GM23248 (cell line): ENCODE results near the gene GTF3A. TPM values are rescaled to one million over a fixed set of nuclear protein-coding genes. Genes with fewer than 3 reads are reported as not detected.
A peak's percentile ranks its signal among the peaks of the same experiment; 100 is the strongest.

ENCODE experiments used
- DNase-seq: peaks from one replicate; pipeline ENCODE4 v3.0.0-alpha.2; 2015
- H2AFZ ChIP-seq: fragments of 200-600 bp; sonication (generic); 2 replicates; pipeline ENCODE4 v1.6.1; 2016; ENCODE audit warnings: antibody characterized with exemption
- H3F3A ChIP-seq: fragments of 200-600 bp; sonication (generic); 2 replicates; pipeline ENCODE4 v1.6.1; 2016; ENCODE audit warnings: mild to moderate bottlenecking, antibody characterized with exemption, mixed run types; ENCODE audit not compliant: insufficient read depth
- H3K27ac ChIP-seq: fragments of 200-600 bp; sonication (generic); 2 replicates; pipeline ENCODE4 v1.5.1; 2016; ENCODE audit warnings: mild to moderate bottlenecking
- H3K27me3 ChIP-seq: fragments of 200-600 bp; sonication (generic); replicated peaks from 2 replicates; pipeline ENCODE4 v1.6.1; 2016; ENCODE audit warnings: mild to moderate bottlenecking; ENCODE audit not compliant: insufficient read depth
- H3K36me3 ChIP-seq: fragments of 200-600 bp; sonication (generic); 2 replicates; pipeline ENCODE4 v1.6.1; 2016; ENCODE audit warnings: low read depth, mild to moderate bottlenecking
- H3K4me1 ChIP-seq: fragments of 200-600 bp; sonication (generic); 2 replicates; pipeline ENCODE4 v1.6.1; 2016; ENCODE audit warnings: mild to moderate bottlenecking; ENCODE audit not compliant: insufficient read depth
- H3K4me2 ChIP-seq: fragments of 200-600 bp; sonication (generic); one replicate; pipeline ENCODE4 v1.6.1; 2016; ENCODE audit warnings: mild to moderate bottlenecking; ENCODE audit not compliant: unreplicated experiment
- H3K4me3 ChIP-seq: fragments of 200-600 bp; sonication (generic); 2 replicates; pipeline ENCODE4 v1.5.1; 2016; ENCODE audit warnings: mild to moderate bottlenecking
- H3K79me2 ChIP-seq: fragments of 200-600 bp; sonication (generic); 2 replicates; pipeline ENCODE4 v1.6.1; 2016; ENCODE audit warnings: mild to moderate bottlenecking; ENCODE audit not compliant: insufficient read depth
- H3K9ac ChIP-seq: fragments of 200-600 bp; sonication (generic); 2 replicates; pipeline ENCODE4 v1.6.1; 2016; ENCODE audit warnings: mild to moderate bottlenecking
- H3K9me2 ChIP-seq: fragments of 200-600 bp; sonication (generic); 2 replicates; pipeline ENCODE4 v1.6.1; 2016; ENCODE audit warnings: mixed run types, mild to moderate bottlenecking, moderate library complexity; ENCODE audit not compliant: insufficient read depth
- H3K9me3 ChIP-seq: fragments of 200-600 bp; sonication (generic); one replicate; pipeline ENCODE4 v1.6.1; 2017; ENCODE audit warnings: low read depth
- H4K20me1 ChIP-seq: fragments of 200-600 bp; sonication (generic); 2 replicates; pipeline ENCODE4 v1.6.0; 2016; ENCODE audit not compliant: insufficient read depth
- EZH2 ChIP-seq: fragments of 200-600 bp; sonication (generic); IDR thresholded peaks from 2 replicates; pipeline ENCODE4 v1.6.1; 2018; ENCODE audit warnings: antibody characterized with exemption, mild to moderate bottlenecking; ENCODE audit not compliant: insufficient read depth, poor library complexity, severe bottlenecking
- EZH2phosphoT487 ChIP-seq: fragments of 200-600 bp; sonication (generic); IDR thresholded peaks from 2 replicates; pipeline ENCODE4 v1.6.1; 2018; ENCODE audit warnings: antibody characterized with exemption, moderate library complexity, mild to moderate bottlenecking, low read depth; ENCODE audit not compliant: insufficient read depth
- WGBS, 2 experiments: methylation state at CpG; one replicate each; pipeline ENCODE4 v1.1.6; 2015 to 2017; ENCODE audit warnings: low lambda C conversion rate in 2 of 2, low coverage in 1 of 2; ENCODE audit errors: missing lambda C conversion rate in 2 of 2; 5-methylcytosine and 5-hydroxymethylcytosine counted together
- in situ Hi-C: fragments of 300-500 bp; cut with MboI; formaldehyde crosslinking; loops from 2 replicates; pipeline ENCODE4 v1.15.0; 2020
- polyA plus RNA-seq: library from polyadenylated mRNA; unstranded; fragments of >200 nt; fragmentation: Nextera tagmentation; extraction: Ambion mirVana; gene quantifications from 2 replicates; pipeline ENCODE4 v1.2.1, GENCODE V29; 2016
- total RNA-seq: library from RNA; depleted of rRNA; stranded (reverse); fragments of >200 nt; shearing (Covaris generic); gene quantifications from 2 replicates; pipeline ENCODE4 v1.2.3, GENCODE V29; 2014

The GTF3A gene
- total and polyA plus RNA-seq, 2 experiments from 2014 or later, result 86.2 to 163 TPM

GRCh38 chr13:27425158-27425917 lies 919 bp downstream of the GTF3A start:
- H2AFZ ChIP-seq, result peak overlapping the region; percentile 93
- H3K4me3 ChIP-seq, result peak overlapping the region; percentile 84
- no peaks in the 10 kb centered on the region for H3K9me3 ChIP-seq
- DNase-seq, result peak; percentile 38
- H3K9me2 ChIP-seq, result no peaks in the 10 kb centered on the region
- peak overlapping the region; percentile 87 for H3K9ac ChIP-seq
- peaks cover 17% of the 10 kb centered on the region; the same call in 1 of the 2 replicates for H3F3A ChIP-seq
- in situ Hi-C loops, result no loop called here
- WGBS, 2 experiments, result 20 to 33% methylated on average over 13 of the region's 13 CpGs
- peaks cover 38% of the 10 kb centered on the region for H3K79me2 ChIP-seq
- H3K4me2 ChIP-seq, result peak overlapping the region; percentile 92
- H3K4me1 ChIP-seq, result peaks cover 30% of the 10 kb centered on the region
- H3K36me3 ChIP-seq, result peaks cover 13% of the 10 kb centered on the region; the same call in 1 of the 2 replicates
- TF ChIP-seq EZH2 (no peak), EZH2phosphoT487 (no peak)
- no peaks in the 10 kb centered on the region for H4K20me1 ChIP-seq
- H3K27ac ChIP-seq, result peak overlapping the region; percentile 79
- H3K27me3 ChIP-seq, result no peaks in the 10 kb centered on the region

- Histone ChIP-seq H3K9me2 (no peaks in the 10 kb centered on the region), H3K9ac (peak overlapping the region; percentile 87), H3F3A (peaks cover 22% of the 10 kb centered on the region; the same call in 1 of the 2 replicates), H3K79me2 (peaks cover 38% of the 10 kb centered on the region), H2AFZ (peak overlapping the region; percentile 93), H3K4me1 (peaks cover 30% of the 10 kb centered on the region), H3K4me3 (peak overlapping the region; percentile 84), H3K4me2 (peak overlapping the region; percentile 92), H4K20me1 (no peaks in the 10 kb centered on the region), H3K9me3 (no peaks in the 10 kb centered on the region), H3K27me3 (no peaks in the 10 kb centered on the region), H3K36me3 (peaks cover 20% of the 10 kb centered on the region), H3K27ac (peak overlapping the region; percentile 79)
- peak; percentile 96 for DNase-seq
- in situ Hi-C loops, result no loop called here
- TF ChIP-seq EZH2, result no peak
- no peak for TF ChIP-seq EZH2phosphoT487
- 28 to 34% methylated on average over 17 of the region's 17 CpGs for WGBS, 2 experiments
These were observed 1.7 kb downstream of the GTF3A start for GRCh38 chr13:27425918-27426630.

- H3K4me3 ChIP-seq, result no peak overlapping the region
- H3K36me3 ChIP-seq, result peaks cover 32% of the 10 kb centered on the region
- H3K4me2 ChIP-seq, result no peak overlapping the region
- no peak overlapping the region for H2AFZ ChIP-seq
- WGBS, 2 experiments, result 60 to 68% methylated on average over 2 of the region's 2 CpGs
- no peaks in the 10 kb centered on the region for H4K20me1 ChIP-seq
- H3K27ac ChIP-seq, result no peak overlapping the region; the same call in 1 of the 2 replicates
- peaks cover 22% of the 10 kb centered on the region; the same call in 1 of the 2 replicates for H3F3A ChIP-seq
- no peaks in the 10 kb centered on the region for H3K9me3 ChIP-seq
- H3K79me2 ChIP-seq, result peaks cover 38% of the 10 kb centered on the region
- TF ChIP-seq EZH2phosphoT487 (no peak), EZH2 (no peak)
- no peaks in the 10 kb centered on the region for H3K27me3 ChIP-seq
- no peak for DNase-seq
- H3K4me1 ChIP-seq, result peaks cover 30% of the 10 kb centered on the region
- H3K9ac ChIP-seq, result no peak overlapping the region
- H3K9me2 ChIP-seq, result no peaks in the 10 kb centered on the region
- in situ Hi-C loops, result no loop called here
These were observed 3.2 kb downstream of the GTF3A start for GRCh38 chr13:27427641-27428040.

- Histone ChIP-seq H3K4me1 (peaks cover 30% of the 10 kb centered on the region), H3K36me3 (peaks cover 36% of the 10 kb centered on the region), H3K9me3 (no peaks in the 10 kb centered on the region), H3K27ac (no peak overlapping the region), H3K27me3 (no peaks in the 10 kb centered on the region), H3K4me2 (no peak overlapping the region), H3F3A (peaks cover 22% of the 10 kb centered on the region; the same call in 1 of the 2 replicates), H3K9me2 (no peaks in the 10 kb centered on the region), H2AFZ (no peak overlapping the region), H4K20me1 (no peaks in the 10 kb centered on the region), H3K9ac (no peak overlapping the region), H3K79me2 (peaks cover 38% of the 10 kb centered on the region), H3K4me3 (no peak overlapping the region)
- DNase-seq, result no peak
- TF ChIP-seq EZH2phosphoT487, result no peak
- no peak for TF ChIP-seq EZH2
- WGBS, 2 experiments, result 97 to 98% methylated on average over 5 of the region's 5 CpGs
- in situ Hi-C loops, result no loop called here
These were observed 3.7 kb downstream of the GTF3A start for GRCh38 chr13:27428160-27428559.
